GM19099 (cell line): ENCODE measurements around the gene HEXIM2.

ENCODE experiments used
- POLR2A ChIP-seq: IDR thresholded peaks from 3 replicates; pipeline ENCODE4 v1.6.1; 2011; ENCODE audit warnings: low read depth; ENCODE audit not compliant: insufficient read length; ENCODE audit errors: extremely low read depth

HEXIM2 gene

GRCh38 chr17:45200701-45201100 lies 39.0 kb downstream of the HEXIM2 start:
- no peak for TF ChIP-seq POLR2A

- TF ChIP-seq POLR2A: no peak
Observed at GRCh38 chr17:45201457-45201856, 39.8 kb downstream of the HEXIM2 start.

- no peak for TF ChIP-seq POLR2A
Observed at GRCh38 chr17:45218895-45219661, 57.4 kb downstream of the HEXIM2 start.
